ENCODE measurements around the gene ZHX3. TPM values are rescaled to one million over a fixed set of nuclear protein-coding genes. Genes with fewer than 3 reads are reported as not detected.
"Not testable (repeated sequence)": the region's sequence is repeated elsewhere in the genome, so short reads cannot be mapped to it uniquely, and the experiment has no call there.

Gene ZHX3
- total RNA-seq, 6 experiments from 2014 or later: 64.1 to 80.1 (median 72.0) TPM

GRCh38 chr20:41242352-41242751 lies 75.2 kb downstream of the ZHX3 start:
- Mint-ChIP-seq H3K36me3 (ENCODE audit: low read depth) (peaks cover 21% of the 10 kb centered on the region), H3K9me3 (no peaks in the 10 kb centered on the region), H3K27me3 (ENCODE audit: insufficient read depth) (no peaks in the 10 kb centered on the region; the same call in 1 of the 2 replicates), H3K4me1 (ENCODE audit: low read depth) (peaks cover 24% of the 10 kb centered on the region), H3K27ac (no peak overlapping the region), H3K4me3 (no peak overlapping the region)
- no peak for DNase-seq
- TF ChIP-seq, protein P1, sequence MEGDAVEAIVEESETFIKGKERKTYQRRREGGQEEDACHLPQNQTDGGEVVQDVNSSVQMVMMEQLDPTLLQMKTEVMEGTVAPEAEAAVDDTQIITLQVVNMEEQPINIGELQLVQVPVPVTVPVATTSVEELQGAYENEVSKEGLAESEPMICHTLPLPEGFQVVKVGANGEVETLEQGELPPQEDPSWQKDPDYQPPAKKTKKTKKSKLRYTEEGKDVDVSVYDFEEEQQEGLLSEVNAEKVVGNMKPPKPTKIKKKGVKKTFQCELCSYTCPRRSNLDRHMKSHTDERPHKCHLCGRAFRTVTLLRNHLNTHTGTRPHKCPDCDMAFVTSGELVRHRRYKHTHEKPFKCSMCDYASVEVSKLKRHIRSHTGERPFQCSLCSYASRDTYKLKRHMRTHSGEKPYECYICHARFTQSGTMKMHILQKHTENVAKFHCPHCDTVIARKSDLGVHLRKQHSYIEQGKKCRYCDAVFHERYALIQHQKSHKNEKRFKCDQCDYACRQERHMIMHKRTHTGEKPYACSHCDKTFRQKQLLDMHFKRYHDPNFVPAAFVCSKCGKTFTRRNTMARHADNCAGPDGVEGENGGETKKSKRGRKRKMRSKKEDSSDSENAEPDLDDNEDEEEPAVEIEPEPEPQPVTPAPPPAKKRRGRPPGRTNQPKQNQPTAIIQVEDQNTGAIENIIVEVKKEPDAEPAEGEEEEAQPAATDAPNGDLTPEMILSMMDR (IDR thresholded peaks at IDR 0.05): no peak

DNA sequence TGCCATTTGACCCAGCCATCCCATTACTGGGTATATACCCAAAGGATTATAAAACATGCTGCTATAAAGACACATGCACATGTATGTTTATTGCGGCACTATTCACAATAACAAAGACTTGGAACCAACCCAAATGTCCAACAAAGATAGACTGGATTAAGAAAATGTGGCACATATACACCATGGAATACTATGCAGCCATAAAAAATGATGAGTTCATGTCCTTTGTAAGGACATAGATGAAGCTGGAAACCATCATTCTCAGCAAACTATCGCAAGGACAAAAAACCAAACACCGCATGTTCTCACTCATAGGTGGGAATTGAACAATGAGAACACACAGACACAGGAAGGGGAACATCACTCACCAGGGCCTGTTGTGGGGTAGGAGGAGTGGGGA lies 80.3 kb downstream of the ZHX3 start:
- H3K4me3 Mint-ChIP-seq; H3K27ac Mint-ChIP-seq; DNase-seq; H3K27me3 Mint-ChIP-seq (ENCODE audit: insufficient read depth); H3K9me3 Mint-ChIP-seq: not testable (repeated sequence)
- Mint-ChIP-seq H3K4me1 (ENCODE audit: low read depth) (peaks cover 31% of the 10 kb centered on the region), H3K36me3 (ENCODE audit: low read depth) (peaks cover 19% of the 10 kb centered on the region)

- DNase-seq; H3K9me3 Mint-ChIP-seq; H3K27me3 Mint-ChIP-seq (ENCODE audit: insufficient read depth); H3K27ac Mint-ChIP-seq; H3K4me3 Mint-ChIP-seq: not testable (repeated sequence)
- Mint-ChIP-seq H3K36me3 (ENCODE audit: low read depth) (peaks cover 19% of the 10 kb centered on the region), H3K4me1 (ENCODE audit: low read depth) (peaks cover 35% of the 10 kb centered on the region)
Measured at GRCh38 chr20:41236818-41237217, 80.7 kb downstream of the ZHX3 start.

GRCh38 chr20:41234546-41234945 lies 83.0 kb downstream of the ZHX3 start:
- Mint-ChIP-seq H3K4me1 (ENCODE audit: low read depth) (peaks cover 49% of the 10 kb centered on the region), H3K9me3 (no peaks in the 10 kb centered on the region), H3K36me3 (ENCODE audit: low read depth) (peaks cover 19% of the 10 kb centered on the region), H3K4me3 (0 out of 2 replicates have a peak overlapping the region, but pooled peaks have one; percentile 8), H3K27ac (peak overlapping the region; percentile 97), H3K27me3 (ENCODE audit: insufficient read depth) (peaks cover 2% of the 10 kb centered on the region; the same call in 1 of the 2 replicates)
- TF ChIP-seq, protein P1 (IDR thresholded peaks at IDR 0.05): no peak
- no peak for DNase-seq

GRCh38 chr20:41234041-41234440 lies 83.5 kb downstream of the ZHX3 start:
- DNase-seq: no peak
- H3K27ac Mint-ChIP-seq: peak overlapping the region; percentile 97
- H3K9me3 Mint-ChIP-seq: no peaks in the 10 kb centered on the region
- peaks cover 2% of the 10 kb centered on the region; the same call in 1 of the 2 replicates for H3K27me3 Mint-ChIP-seq (ENCODE audit: insufficient read depth)
- H3K4me3 Mint-ChIP-seq: 0 out of 2 replicates have a peak overlapping the region, but pooled peaks have one; percentile 8
- H3K36me3 Mint-ChIP-seq (ENCODE audit: low read depth): peaks cover 19% of the 10 kb centered on the region
- H3K4me1 Mint-ChIP-seq (ENCODE audit: low read depth): peaks cover 54% of the 10 kb centered on the region
- TF ChIP-seq, protein P1 (IDR thresholded peaks at IDR 0.05): no peak

DNA sequence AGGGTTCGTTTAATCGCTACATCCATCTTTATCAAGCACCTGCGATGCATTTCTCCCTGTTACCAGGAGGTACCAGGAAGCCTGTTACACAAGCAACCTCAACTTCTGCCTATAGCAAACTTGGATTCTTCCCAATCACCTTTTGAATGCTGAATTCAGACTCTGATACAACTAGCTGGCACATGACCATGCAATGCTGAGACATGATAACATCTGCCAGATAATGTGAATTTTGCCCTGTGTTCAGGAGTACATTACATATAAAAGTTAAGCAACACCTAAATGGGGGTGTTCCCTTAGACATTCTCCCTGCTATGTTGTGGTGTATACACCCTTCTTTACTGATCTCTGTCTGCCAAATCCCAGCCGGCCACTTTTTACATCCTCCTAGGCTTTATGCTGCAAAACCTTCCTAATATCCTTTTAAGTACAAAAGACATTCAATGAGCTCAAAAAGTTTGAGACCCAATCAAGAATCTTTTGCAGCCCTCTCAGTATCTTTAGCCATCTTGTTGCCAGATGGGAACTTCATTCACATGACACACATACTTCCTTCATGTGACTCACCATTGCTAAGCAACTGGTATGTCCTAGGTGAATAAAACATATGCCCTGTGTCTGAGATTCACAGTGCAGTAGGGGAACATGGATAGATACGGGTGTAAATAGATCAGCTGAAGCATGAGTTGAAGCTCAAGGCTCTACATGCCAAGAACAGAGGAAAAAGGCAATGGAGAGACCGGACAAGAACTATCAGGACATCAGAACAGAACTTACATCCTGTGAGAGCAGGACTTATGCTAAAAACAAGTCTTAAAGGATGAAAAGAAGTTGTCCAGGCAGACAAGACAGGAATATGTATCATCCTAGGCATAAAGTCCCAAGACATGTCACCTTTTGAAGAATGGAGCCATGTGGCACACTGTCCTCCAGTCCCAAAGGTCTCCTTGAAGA lies 84.3 kb downstream of the ZHX3 start:
- peaks cover 62% of the 10 kb centered on the region for H3K4me1 Mint-ChIP-seq (ENCODE audit: low read depth)
- DNase-seq: peak; percentile 91
- peak overlapping the region; percentile 69 for H3K4me3 Mint-ChIP-seq
- H3K27ac Mint-ChIP-seq: peak overlapping the region; percentile 97
- peaks cover 24% of the 10 kb centered on the region for H3K36me3 Mint-ChIP-seq (ENCODE audit: low read depth)
- TF ChIP-seq, protein P1 (IDR thresholded peaks at IDR 0.05): no peak
- H3K27me3 Mint-ChIP-seq (ENCODE audit: insufficient read depth): peaks cover 2% of the 10 kb centered on the region; the same call in 1 of the 2 replicates
- H3K9me3 Mint-ChIP-seq: no peaks in the 10 kb centered on the region

All from HFFc6 (cell line).